IMR-90 (cell line): ENCODE results near the gene ASTN2. TPM values are rescaled to one million over a fixed set of nuclear protein-coding genes. Genes with fewer than 3 reads are reported as not detected.

Experiments
- ATAC-seq: fragments of 200-7000 bp; cut with Tn5 transposase; 2 replicates; pipeline ENCODE4 v1.9.1; 2020; ENCODE audit warnings: low read depth, mild to moderate bottlenecking, moderate library complexity
- BruUV-seq: library from RNA; stranded (reverse); fragments of 400-500 nt; replicated peaks from 2 replicates; lab custom pipeline; 2021; lab: Mats Ljungman, UMichigan
- CTCF ChIA-PET: fragments of 300-600 bp; formaldehyde crosslinking; extraction: SDS; loops from one replicate; lab custom pipeline; 2021; ENCODE audit warnings: antibody characterized with exemption; lab: Yijun Ruan, JAX
- POLR2A ChIA-PET: fragments of 300-600 bp; sonication (Branson Sonifier 250); formaldehyde crosslinking; loops from one replicate; lab custom pipeline; 2022; ENCODE audit warnings: antibody characterized with exemption; ENCODE audit not compliant: unreplicated experiment; lab: Charles Lee
- DNase-seq: peaks from one replicate; pipeline ENCODE4 v3.0.0; 2013
- H2AFZ ChIP-seq: replicated peaks from 2 replicates; pipeline ENCODE3; 2013; ENCODE audit warnings: low read length, mild to moderate bottlenecking; ENCODE audit not compliant: poor library complexity
- H2AK5ac ChIP-seq: 2 replicates; pipeline ENCODE4 v1.6.1; 2013; ENCODE audit warnings: low read depth, low read length, inconsistent platforms
- H2AK9ac ChIP-seq: replicated peaks from 2 replicates; pipeline ENCODE3; 2013; ENCODE audit warnings: mild to moderate bottlenecking, low read depth, low read length, moderate library complexity; ENCODE audit not compliant: poor library complexity
- H2BK120ac ChIP-seq: 2 replicates; pipeline ENCODE4 v1.6.1; 2013; ENCODE audit warnings: low read depth, low read length, inconsistent platforms
- H2BK15ac ChIP-seq: 3 replicates; pipeline ENCODE4 v1.6.1; 2013; ENCODE audit warnings: low read depth, low read length, inconsistent platforms
- H2BK20ac ChIP-seq: 2 replicates; pipeline ENCODE4 v1.6.1; 2013; ENCODE audit warnings: low read depth, mild to moderate bottlenecking, inconsistent platforms, low read length, moderate library complexity
- H2BK5ac ChIP-seq: 2 replicates; pipeline ENCODE4 v1.6.1; 2013; ENCODE audit warnings: mild to moderate bottlenecking, low read depth, low read length, inconsistent platforms; ENCODE audit not compliant: poor library complexity, severe bottlenecking
- H3K14ac ChIP-seq: replicated peaks from 2 replicates; pipeline ENCODE4 v1.6.1; 2013; ENCODE audit warnings: low read depth, low read length, inconsistent platforms
- H3K18ac ChIP-seq: 2 replicates; pipeline ENCODE4 v1.6.1; 2013; ENCODE audit warnings: low read depth, low read length, control low read depth
- H3K23ac ChIP-seq: 2 replicates; pipeline ENCODE4 v1.6.1; 2013; ENCODE audit warnings: low read depth, low read length, inconsistent platforms
- H3K27ac ChIP-seq: 2 replicates; pipeline ENCODE4 v1.5.1; 2013; ENCODE audit warnings: mild to moderate bottlenecking, control low read depth, low read length; ENCODE audit not compliant: insufficient read depth
- H3K27me3 ChIP-seq: 2 replicates; pipeline ENCODE4 v1.6.1; 2013; ENCODE audit warnings: low read length; ENCODE audit not compliant: control insufficient read depth, insufficient read depth
- H3K36me3 ChIP-seq: 2 replicates; pipeline ENCODE4 v1.6.1; 2013; ENCODE audit warnings: low read length, mixed read lengths; ENCODE audit not compliant: control insufficient read depth, insufficient read depth
- H3K4ac ChIP-seq: 2 replicates; pipeline ENCODE4 v1.6.1; 2013; ENCODE audit warnings: low read depth, low read length, inconsistent platforms
- H3K4me1 ChIP-seq: 2 replicates; pipeline ENCODE4 v1.6.1; 2013; ENCODE audit warnings: low read length, mixed read lengths; ENCODE audit not compliant: control insufficient read depth, insufficient read depth
- H3K4me2 ChIP-seq: 2 replicates; pipeline ENCODE4 v1.6.1; 2013; ENCODE audit warnings: low read depth, mild to moderate bottlenecking, control low read depth, low read length, moderate library complexity
- H3K4me3 ChIP-seq: 2 replicates; pipeline ENCODE4 v1.5.1; 2013; ENCODE audit warnings: low read depth, mild to moderate bottlenecking, control low read depth, low read length, moderate library complexity; ENCODE audit not compliant: insufficient read depth
- H3K56ac ChIP-seq: 2 replicates; pipeline ENCODE4 v1.6.1; 2013; ENCODE audit warnings: low read length, inconsistent platforms; ENCODE audit not compliant: insufficient read depth; ENCODE audit errors: extremely low read depth
- H3K79me1 ChIP-seq, 2 experiments: 2 replicates each; pipeline ENCODE4 v1.6.1; 2013; ENCODE audit warnings: low read length in 2 of 2, inconsistent platforms in 1 of 2, low read depth in 1 of 2
- H3K9ac ChIP-seq: 2 replicates; pipeline ENCODE4 v1.6.1; 2013; ENCODE audit warnings: low read depth, low read length, control low read depth
- H3K9me1 ChIP-seq: 2 replicates; pipeline ENCODE4 v1.6.1; 2013; ENCODE audit warnings: low read length, inconsistent platforms; ENCODE audit not compliant: insufficient read depth
- H3K9me3 ChIP-seq: 2 replicates; pipeline ENCODE4 v1.6.1; 2013; ENCODE audit warnings: low read length; ENCODE audit not compliant: control insufficient read depth, insufficient read depth
- H4K20me1 ChIP-seq: 2 replicates; pipeline ENCODE4 v1.6.1; 2013; ENCODE audit warnings: low read length, inconsistent platforms; ENCODE audit not compliant: insufficient read depth
- H4K5ac ChIP-seq: 2 replicates; pipeline ENCODE4 v1.6.1; 2013; ENCODE audit warnings: mild to moderate bottlenecking, low read depth, low read length, control low read depth
- H4K8ac ChIP-seq, 2 experiments: 2 replicates each; pipeline ENCODE4 v1.6.1; 2013; ENCODE audit warnings: low read depth in 2 of 2, low read length in 2 of 2, control low read depth in 1 of 2, inconsistent platforms in 1 of 2
- H4K91ac ChIP-seq: 2 replicates; pipeline ENCODE4 v1.6.1; 2013; ENCODE audit warnings: low read depth, low read length, inconsistent platforms; ENCODE audit not compliant: insufficient read depth
- MAZ ChIP-seq: IDR thresholded peaks from 2 replicates; pipeline ENCODE4 v1.6.1; 2012; ENCODE audit warnings: low read depth, mild to moderate bottlenecking, low read length, improper control_type of control experiment, moderate library complexity, borderline replicate concordance
- dilution Hi-C: fragments of 300-500 bp; cut with HindIII; formaldehyde crosslinking; loops from one replicate; pipeline ENCODE4 v1.14.3; 2018; ENCODE audit warnings: low sequenced_read_pairs; ENCODE audit not compliant: unreplicated experiment
- in situ Hi-C: fragments of 300-500 bp; cut with MboI; formaldehyde crosslinking; loops from 3 replicates; pipeline ENCODE4 v1.14.3; 2019; ENCODE audit warnings: low sequenced_read_pairs, inconsistent platforms, mixed read lengths
- intact Hi-C: fragments of 100-400 bp; cut with micrococcal nuclease; formaldehyde crosslinking; loops from 2 replicates; pipeline ENCODE4 v1.10.0; 2022
- polyA plus RNA-seq, 3 experiments: library from polyadenylated mRNA; depleted of rRNA; stranded (reverse); fragments of >200 nt; gene quantifications; 2 replicates each; pipeline ENCODE4 v1.2.3, GENCODE V29; 2012; ENCODE audit warnings: low replicate concordance in 1 of 3
- total RNA-seq: library from RNA; depleted of rRNA; stranded (reverse); fragments of >200 nt; gene quantifications from 2 replicates; pipeline ENCODE4 v1.2.3, GENCODE V29; 2012
- TF ChIP-seq, protein P1 (sequence below): conservative IDR thresholded peaks from 2 replicates; pipeline ENCODE4 v1.5.1; 2012; ENCODE audit warnings: mild to moderate bottlenecking, low read depth, low read length, improper control_type of control experiment

The ASTN2 gene
- total and polyA plus RNA-seq, 2 of the 4 experiments (the other 2 are of a cell fraction): 3.8 to 6.8 TPM

DNA sequence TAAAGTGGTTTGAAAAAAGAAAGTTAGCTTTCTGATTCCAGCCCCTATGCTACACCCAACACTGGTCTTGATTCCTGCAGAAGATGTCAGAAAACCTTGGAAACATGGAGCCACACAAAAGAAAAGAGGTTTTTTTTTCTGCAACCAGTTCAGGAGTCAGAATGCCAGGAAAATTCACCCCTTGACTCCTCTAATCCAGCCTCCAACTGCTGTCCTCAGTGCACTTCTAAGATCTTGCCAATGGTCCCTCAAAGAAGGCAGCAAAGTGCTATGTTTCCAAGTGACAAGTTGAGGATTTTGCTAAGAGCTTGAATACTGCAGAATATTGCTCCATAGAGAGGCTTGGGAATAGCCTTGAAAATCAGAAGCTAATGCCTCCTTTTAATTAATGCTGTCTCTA is 617.6 kb downstream of the ASTN2 start:
- in situ Hi-C loops (no loop called here), dilution Hi-C loops (no loop called here), intact Hi-C loops (no loop called here)
- CTCF ChIA-PET: no interaction called here
- Histone ChIP-seq H3K27me3 (peaks cover 1% of the 10 kb centered on the region; the same call in 1 of the 2 replicates), H3K4me2 (no peak overlapping the region), H4K91ac (no peak overlapping the region), H3K23ac (no peak overlapping the region), H3K56ac (no peak overlapping the region), H3K36me3 (no peaks in the 10 kb centered on the region), H3K18ac (no peak overlapping the region), H2BK5ac (no peak overlapping the region), H2AFZ (no peak overlapping the region), H3K9me3 (no peaks in the 10 kb centered on the region), H3K14ac (no peak overlapping the region), H4K8ac (no peak overlapping the region), H2AK9ac (no peak overlapping the region), H3K4ac (no peak overlapping the region), H3K9ac (no peak overlapping the region), H3K4me3 (no peak overlapping the region), H2AK5ac (no peak overlapping the region), H3K4me1 (no peaks in the 10 kb centered on the region), H2BK120ac (no peak overlapping the region), H2BK15ac (no peak overlapping the region), H3K79me1 (no peaks in the 10 kb centered on the region), H4K20me1 (no peaks in the 10 kb centered on the region), H3K27ac (no peak overlapping the region), H3K9me1 (no peaks in the 10 kb centered on the region), H2BK20ac (no peak overlapping the region), H4K5ac (no peak overlapping the region)
- no peak for TF ChIP-seq MAZ
- TF ChIP-seq, protein P1, sequence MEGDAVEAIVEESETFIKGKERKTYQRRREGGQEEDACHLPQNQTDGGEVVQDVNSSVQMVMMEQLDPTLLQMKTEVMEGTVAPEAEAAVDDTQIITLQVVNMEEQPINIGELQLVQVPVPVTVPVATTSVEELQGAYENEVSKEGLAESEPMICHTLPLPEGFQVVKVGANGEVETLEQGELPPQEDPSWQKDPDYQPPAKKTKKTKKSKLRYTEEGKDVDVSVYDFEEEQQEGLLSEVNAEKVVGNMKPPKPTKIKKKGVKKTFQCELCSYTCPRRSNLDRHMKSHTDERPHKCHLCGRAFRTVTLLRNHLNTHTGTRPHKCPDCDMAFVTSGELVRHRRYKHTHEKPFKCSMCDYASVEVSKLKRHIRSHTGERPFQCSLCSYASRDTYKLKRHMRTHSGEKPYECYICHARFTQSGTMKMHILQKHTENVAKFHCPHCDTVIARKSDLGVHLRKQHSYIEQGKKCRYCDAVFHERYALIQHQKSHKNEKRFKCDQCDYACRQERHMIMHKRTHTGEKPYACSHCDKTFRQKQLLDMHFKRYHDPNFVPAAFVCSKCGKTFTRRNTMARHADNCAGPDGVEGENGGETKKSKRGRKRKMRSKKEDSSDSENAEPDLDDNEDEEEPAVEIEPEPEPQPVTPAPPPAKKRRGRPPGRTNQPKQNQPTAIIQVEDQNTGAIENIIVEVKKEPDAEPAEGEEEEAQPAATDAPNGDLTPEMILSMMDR: no peak
- ATAC-seq: no peak
- no peak for DNase-seq
- POLR2A ChIA-PET: no interaction called here
- BruUV-seq: no TSS peak
